MCF 10A (cell line): ENCODE data around the gene RABGAP1L. TPM values are rescaled to one million over a fixed set of nuclear protein-coding genes. Genes with fewer than 3 reads are reported as not detected.

ENCODE experiments used
- BruUV-seq: library from RNA; stranded (reverse); fragments of 400-500 nt; replicated peaks from 2 replicates; lab custom pipeline; 2021; lab: Mats Ljungman, UMichigan
- CTCF ChIA-PET: fragments of 300-600 bp; sonication (Branson Sonifier 250); formaldehyde crosslinking; extraction: SDS; loops from one replicate; lab custom pipeline; 2021; ENCODE audit warnings: antibody characterized with exemption, inconsistent platforms; lab: Yijun Ruan, JAX
- POLR2A ChIA-PET: fragments of 300-600, 350-650 bp; sonication (Branson Sonifier 250); formaldehyde crosslinking; extraction: SDS; loops from one replicate; lab custom pipeline; 2020; ENCODE audit warnings: antibody characterized with exemption, inconsistent platforms; lab: Yijun Ruan, JAX
- DNase-seq: peaks from one replicate; pipeline ENCODE4 v3.0.0-alpha.2; 2018; ENCODE audit not compliant: unreplicated experiment
- H3K27ac Mint-ChIP-seq: one replicate; pipeline ENCODE4 v1.8.0; 2022; ENCODE audit warnings: mild to moderate bottlenecking, low read depth, mixed read lengths; ENCODE audit not compliant: unreplicated experiment
- H3K27me3 Mint-ChIP-seq: one replicate; pipeline ENCODE4 v1.8.0; 2022; ENCODE audit warnings: mixed read lengths; ENCODE audit not compliant: insufficient read depth, unreplicated experiment
- H3K36me3 Mint-ChIP-seq: one replicate; pipeline ENCODE4 v1.8.0; 2022; ENCODE audit warnings: mild to moderate bottlenecking, moderate library complexity, mixed read lengths; ENCODE audit not compliant: insufficient read depth, unreplicated experiment
- H3K4me1 Mint-ChIP-seq: one replicate; pipeline ENCODE4 v1.8.0; 2022; ENCODE audit warnings: mixed read lengths; ENCODE audit not compliant: insufficient read depth, unreplicated experiment
- H3K4me3 Mint-ChIP-seq: one replicate; pipeline ENCODE4 v1.8.0; 2022; ENCODE audit warnings: mild to moderate bottlenecking, moderate library complexity, mixed read lengths; ENCODE audit not compliant: unreplicated experiment
- H3K9me3 Mint-ChIP-seq: one replicate; pipeline ENCODE4 v1.8.0; 2022; ENCODE audit warnings: mixed read lengths; ENCODE audit not compliant: unreplicated experiment
- intact Hi-C: fragments of 100-400 bp; cut with micrococcal nuclease; formaldehyde crosslinking; loops from 2 replicates; pipeline ENCODE4 v1.14.1; 2022
- total RNA-seq: library from RNA; stranded (reverse); gene quantifications from 2 replicates; pipeline ENCODE4 v1.2.3, GENCODE V29; 2022
- TF ChIP-seq, protein P1 (sequence below): fragments of 200-600 bp; IDR thresholded peaks from one replicate; pipeline ENCODE4 v1.8.0; 2022; ENCODE audit warnings: antibody characterized with exemption, mild to moderate bottlenecking; ENCODE audit not compliant: unreplicated experiment

RABGAP1L gene
- total RNA-seq, 1 experiment from 2014 or later = 18.2 TPM

DNA sequence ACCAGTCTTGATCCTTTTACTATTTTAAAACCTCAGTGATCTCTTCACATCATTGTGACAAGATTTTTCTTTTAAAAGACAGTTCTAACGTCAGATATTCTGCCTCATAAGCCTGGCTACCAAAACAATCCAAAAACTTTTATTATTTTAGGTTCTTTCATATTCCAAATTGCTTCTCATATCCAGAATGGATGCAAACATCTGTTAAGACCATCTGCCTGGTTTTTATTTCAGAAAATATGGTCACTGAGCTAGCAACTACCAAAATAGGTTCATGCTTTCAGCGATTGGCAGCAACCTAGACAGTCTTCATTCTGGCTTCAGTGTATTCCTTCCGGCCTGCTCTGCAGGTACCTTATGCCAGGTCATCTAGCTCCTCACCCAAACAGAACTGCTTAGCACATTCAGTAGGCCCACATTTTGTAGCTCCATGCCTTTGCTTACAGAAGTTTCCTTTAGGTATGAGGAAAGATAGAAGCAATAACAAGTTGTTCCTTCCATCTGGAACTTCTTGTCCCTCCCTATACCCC, 781.4 kb downstream of the RABGAP1L start:
- BruUV-seq = no TSS peak
- DNase-seq = no peak
- H3K36me3 Mint-ChIP-seq = no peaks in the 10 kb centered on the region
- H3K27ac Mint-ChIP-seq = no peak overlapping the region
- ChIA-PET CTCF (interaction anchor here (0.6 to 0.7 kb wide), 2 partner anchors 10 to 89 kb away, joined by 3 to 4 read pairs; no protein-coding TSS in a partner anchor), POLR2A (interaction anchor here (1.2 kb wide), 1 partner anchor 58 kb away, joined by 3 read pairs; no protein-coding TSS in a partner anchor)
- H3K4me1 Mint-ChIP-seq = peaks cover 8% of the 10 kb centered on the region
- intact Hi-C loops = no loop called here
- no peaks in the 10 kb centered on the region for H3K9me3 Mint-ChIP-seq
- H3K27me3 Mint-ChIP-seq = no peaks in the 10 kb centered on the region
- H3K4me3 Mint-ChIP-seq = no peak overlapping the region
- TF ChIP-seq, protein P1, sequence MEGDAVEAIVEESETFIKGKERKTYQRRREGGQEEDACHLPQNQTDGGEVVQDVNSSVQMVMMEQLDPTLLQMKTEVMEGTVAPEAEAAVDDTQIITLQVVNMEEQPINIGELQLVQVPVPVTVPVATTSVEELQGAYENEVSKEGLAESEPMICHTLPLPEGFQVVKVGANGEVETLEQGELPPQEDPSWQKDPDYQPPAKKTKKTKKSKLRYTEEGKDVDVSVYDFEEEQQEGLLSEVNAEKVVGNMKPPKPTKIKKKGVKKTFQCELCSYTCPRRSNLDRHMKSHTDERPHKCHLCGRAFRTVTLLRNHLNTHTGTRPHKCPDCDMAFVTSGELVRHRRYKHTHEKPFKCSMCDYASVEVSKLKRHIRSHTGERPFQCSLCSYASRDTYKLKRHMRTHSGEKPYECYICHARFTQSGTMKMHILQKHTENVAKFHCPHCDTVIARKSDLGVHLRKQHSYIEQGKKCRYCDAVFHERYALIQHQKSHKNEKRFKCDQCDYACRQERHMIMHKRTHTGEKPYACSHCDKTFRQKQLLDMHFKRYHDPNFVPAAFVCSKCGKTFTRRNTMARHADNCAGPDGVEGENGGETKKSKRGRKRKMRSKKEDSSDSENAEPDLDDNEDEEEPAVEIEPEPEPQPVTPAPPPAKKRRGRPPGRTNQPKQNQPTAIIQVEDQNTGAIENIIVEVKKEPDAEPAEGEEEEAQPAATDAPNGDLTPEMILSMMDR = no peak

DNA sequence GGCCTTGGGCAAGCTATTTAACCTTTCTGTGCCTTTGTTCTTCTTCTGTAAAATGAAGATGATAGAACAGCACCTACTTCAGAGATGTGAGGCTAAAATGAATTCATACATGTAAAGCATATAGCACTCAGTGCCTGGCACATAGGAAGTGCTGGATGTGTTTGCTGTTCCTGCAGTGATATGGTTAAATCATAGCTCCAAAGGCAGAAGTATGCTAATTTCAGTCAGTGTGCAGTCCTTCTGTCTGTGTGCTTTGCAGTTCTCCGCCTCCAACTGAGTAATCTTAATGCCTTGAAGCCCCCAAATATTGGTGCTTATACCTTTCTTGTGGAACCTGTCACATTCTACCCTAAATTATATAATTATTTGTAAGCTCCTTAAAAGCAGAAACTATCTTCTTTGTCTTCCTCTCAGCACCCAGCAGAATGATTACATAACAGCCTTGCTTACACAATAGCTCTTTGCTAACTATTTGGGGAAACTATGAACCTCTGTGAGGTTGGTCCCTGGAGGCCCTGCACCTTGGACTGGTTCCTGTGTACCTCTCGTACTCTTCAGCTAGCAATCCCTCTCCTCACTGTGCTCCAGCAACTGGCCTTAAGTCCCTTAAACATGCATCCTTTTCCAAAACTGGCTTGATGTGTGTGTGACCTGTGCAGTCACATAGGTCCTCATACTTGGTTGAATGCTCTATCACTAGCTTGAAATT, 783.4 kb downstream of the RABGAP1L start:
- ChIA-PET POLR2A (interaction anchor here (0.7 to 1.7 kb wide), 5 partner anchors 11 to 127 kb away, joined by 3 to 10 read pairs (median 3); no protein-coding TSS in a partner anchor), CTCF (interaction anchor here (0.6 to 1.3 kb wide), 5 partner anchors 11 to 86 kb away, joined by 3 to 5 read pairs (median 5); no protein-coding TSS in a partner anchor)
- intact Hi-C loops = no loop called here
- Mint-ChIP-seq H3K27me3 (no peaks in the 10 kb centered on the region), H3K9me3 (no peaks in the 10 kb centered on the region), H3K4me1 (peaks cover 8% of the 10 kb centered on the region), H3K4me3 (no peak overlapping the region), H3K27ac (no peak overlapping the region), H3K36me3 (no peaks in the 10 kb centered on the region)
- peak; percentile 64 for DNase-seq
- no TSS peak for BruUV-seq
- TF ChIP-seq, protein P1 = no peak

DNA sequence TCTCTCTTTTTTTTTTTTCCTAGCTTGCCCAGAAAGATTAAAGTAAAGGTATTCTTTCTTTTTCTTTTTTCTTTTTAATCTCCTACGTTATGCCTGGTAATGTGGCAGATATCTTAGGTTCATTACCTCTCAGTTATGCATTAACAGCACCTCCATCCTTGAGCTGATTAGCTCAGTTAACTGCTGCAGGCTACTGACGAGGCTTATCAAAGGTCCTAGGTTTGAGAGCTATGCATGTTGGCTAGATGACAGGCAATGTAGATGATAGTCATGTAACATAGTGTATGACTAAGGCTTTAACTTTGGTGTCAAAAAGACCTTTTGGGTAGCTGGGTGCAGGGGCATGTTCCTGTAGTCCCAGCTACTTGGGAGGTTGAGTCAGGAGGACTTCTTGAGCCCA, 786.7 kb downstream of the RABGAP1L start:
- TF ChIP-seq, protein P1 = no peak
- DNase-seq = no peak
- ChIA-PET POLR2A (interaction anchor here (0.5 kb wide), 1 partner anchor 861 kb away, joined by 3 read pairs; no protein-coding TSS in a partner anchor), CTCF (interaction anchor here (0.6 to 0.7 kb wide), 2 partner anchors 51 to 1045 kb away, joined by 3 to 5 read pairs; no protein-coding TSS in a partner anchor)
- intact Hi-C loops = no loop called here
- Mint-ChIP-seq H3K4me1 (peaks cover 8% of the 10 kb centered on the region), H3K27me3 (no peaks in the 10 kb centered on the region), H3K27ac (no peak overlapping the region), H3K9me3 (no peaks in the 10 kb centered on the region), H3K36me3 (no peaks in the 10 kb centered on the region), H3K4me3 (no peak overlapping the region)
- BruUV-seq = no TSS peak

DNA sequence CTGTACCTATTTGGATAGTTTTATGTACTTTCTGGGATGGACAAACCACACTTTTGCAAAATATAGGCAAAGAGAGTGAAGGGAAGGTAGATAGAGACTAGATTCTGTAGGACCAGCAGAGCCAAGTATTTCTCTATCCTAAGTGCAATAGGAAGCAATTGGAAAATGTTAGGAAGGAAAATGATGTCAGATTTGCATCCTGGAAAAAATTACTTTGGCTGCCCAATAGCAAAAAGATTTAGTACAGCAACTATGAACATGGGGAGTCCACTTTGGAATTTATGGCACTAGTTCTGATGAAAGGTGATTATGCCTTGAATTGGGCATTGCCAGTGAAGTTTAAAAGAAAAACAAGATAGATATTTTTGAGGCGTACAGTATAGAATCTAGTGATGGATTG, 789.7 kb downstream of the RABGAP1L start:
- H3K36me3 Mint-ChIP-seq = no peaks in the 10 kb centered on the region
- POLR2A ChIA-PET = no interaction called here
- intact Hi-C loops = no loop called here
- CTCF ChIA-PET = no interaction called here
- TF ChIP-seq, protein P1 = no peak
- H3K27me3 Mint-ChIP-seq = no peaks in the 10 kb centered on the region
- H3K4me3 Mint-ChIP-seq = no peak overlapping the region
- H3K4me1 Mint-ChIP-seq = no peaks in the 10 kb centered on the region
- no peak for DNase-seq
- no peak overlapping the region for H3K27ac Mint-ChIP-seq
- no TSS peak for BruUV-seq
- no peaks in the 10 kb centered on the region for H3K9me3 Mint-ChIP-seq
